Activated T-cell treated with anti-CD3 and anti-CD28 coated beads for 1 hour (primary cell): ENCODE data around the gene CADPS2.
"Not testable (repeated sequence)": the region's sequence is repeated elsewhere in the genome, so short reads cannot be mapped to it uniquely, and the experiment has no call there.

Experiments
- DNase-seq: peaks from one replicate; pipeline ENCODE4 v3.0.0-alpha.2; 2020; ENCODE audit warnings: low read depth

Gene CADPS2

GRCh38 chr7:122307228-122307621, 579.0 kb downstream of the CADPS2 start:
- DNase-seq, result no peak

GRCh38 chr7:122306320-122307227, 579.7 kb downstream of the CADPS2 start:
- no peak for DNase-seq

- no peak for DNase-seq
Measured at GRCh38 chr7:122305475-122306319, 580.6 kb downstream of the CADPS2 start.

DNA sequence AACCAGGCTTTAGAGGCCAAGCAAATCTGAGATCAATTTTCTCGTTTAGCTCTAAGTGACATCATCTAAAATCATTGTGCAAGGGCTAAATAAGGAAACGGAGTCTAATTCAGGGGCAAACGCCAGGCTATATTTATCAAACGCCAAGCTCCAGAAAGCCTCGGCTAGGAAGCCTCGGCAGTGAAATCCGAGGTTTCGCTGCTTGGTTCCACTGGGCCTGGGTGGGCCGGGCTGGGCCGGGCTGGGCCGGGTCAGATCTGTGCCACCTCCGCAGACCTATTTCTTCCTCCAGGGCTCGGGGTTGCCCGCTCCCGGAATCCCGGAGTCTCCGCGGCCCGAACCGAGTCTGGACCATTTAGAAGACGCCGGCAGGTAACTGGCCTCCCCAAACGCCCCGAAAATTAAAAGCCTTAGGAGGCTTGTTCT, 581.3 kb downstream of the CADPS2 start:
- no peak for DNase-seq

- DNase-seq, result no peak
Measured at GRCh38 chr7:122304319-122304975, 581.8 kb downstream of the CADPS2 start, which contains the start of gene FEZF1. TSS of gene FEZF1 (minus strand) at chr7:122304750. CDS start at chr7:122304437, 313 bp downstream.

GRCh38 chr7:122303531-122304318, 582.5 kb downstream of the CADPS2 start:
- no peak for DNase-seq

DNA sequence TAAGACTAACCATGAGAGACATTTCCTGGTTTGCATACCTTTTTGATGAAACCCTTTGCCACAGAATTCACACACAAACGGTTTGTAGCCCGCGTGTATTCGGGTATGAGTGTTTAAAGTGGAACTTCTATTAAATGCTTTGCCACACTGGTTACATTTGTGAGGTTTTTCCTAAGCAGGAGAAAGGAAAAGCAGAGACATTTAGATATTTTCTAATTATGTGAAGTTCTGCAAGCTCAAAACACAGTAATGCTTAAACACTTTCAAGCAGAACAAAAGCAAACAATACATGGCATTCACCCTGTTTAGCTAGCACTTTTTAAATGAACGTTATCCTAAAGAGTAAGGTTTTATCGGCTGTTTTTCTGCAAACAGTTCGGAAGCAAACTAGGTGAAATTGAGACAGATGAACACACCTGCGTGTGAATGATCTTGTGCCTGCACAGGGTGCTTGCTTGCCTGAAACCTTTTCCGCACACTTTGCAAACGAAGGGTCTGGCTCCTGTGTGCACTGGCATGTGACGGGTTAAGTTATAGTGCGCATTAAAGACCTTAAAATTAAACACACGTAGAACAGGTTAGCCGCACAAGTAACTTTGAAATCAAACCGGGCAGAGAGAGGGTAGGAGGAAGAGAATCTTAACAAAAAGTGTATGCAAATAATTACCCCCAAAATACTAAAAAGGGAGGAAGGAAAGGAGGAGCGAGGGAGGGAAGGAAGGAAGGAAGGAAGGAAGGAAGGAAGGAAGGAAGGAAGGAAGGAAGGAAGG, 583.3 kb downstream of the CADPS2 start:
- DNase-seq, result no peak

DNA sequence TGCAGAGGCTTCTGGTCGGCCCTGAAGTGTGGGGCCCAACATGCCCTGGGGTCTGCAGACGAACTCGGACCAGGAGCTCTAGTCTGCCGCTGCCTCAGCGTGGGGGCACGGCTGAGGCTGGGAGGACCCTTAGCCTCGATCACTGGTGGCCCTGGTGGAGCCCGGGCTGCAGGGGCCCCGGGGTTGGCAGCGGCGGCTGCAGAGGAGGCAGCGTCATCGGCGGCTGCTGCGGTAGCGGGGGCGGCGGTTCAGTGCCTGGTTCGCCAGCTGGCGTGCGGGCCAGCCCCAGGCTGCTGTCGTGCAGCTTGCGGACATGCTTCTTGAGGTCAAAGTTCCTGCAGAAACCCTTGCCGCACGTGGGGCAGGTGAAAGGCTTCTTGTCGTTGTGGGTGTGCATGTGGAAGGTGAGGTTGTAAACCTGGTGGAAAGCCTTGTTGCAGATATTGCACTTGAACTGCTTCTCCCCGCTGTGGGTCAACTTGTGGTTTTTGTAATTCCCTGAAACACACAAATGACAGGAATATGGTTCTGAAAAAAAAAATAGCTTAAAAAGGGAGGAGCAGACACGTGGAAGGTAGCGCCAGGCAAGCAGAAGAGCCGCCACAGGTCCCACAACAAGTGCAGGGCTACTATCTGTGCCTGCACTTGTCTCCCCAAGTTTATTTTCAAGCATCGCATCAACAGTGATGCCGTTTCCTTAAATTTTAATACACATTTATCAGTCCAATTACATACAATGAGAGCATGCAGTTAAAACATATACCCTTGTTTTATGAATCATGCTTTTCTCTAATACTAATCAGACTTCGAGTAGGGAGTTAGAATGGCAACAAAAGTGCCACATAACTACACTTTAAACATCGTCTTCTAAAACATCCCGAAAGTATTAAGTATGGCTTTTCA, 584.2 kb downstream of the CADPS2 start:
- no peak for DNase-seq

DNA sequence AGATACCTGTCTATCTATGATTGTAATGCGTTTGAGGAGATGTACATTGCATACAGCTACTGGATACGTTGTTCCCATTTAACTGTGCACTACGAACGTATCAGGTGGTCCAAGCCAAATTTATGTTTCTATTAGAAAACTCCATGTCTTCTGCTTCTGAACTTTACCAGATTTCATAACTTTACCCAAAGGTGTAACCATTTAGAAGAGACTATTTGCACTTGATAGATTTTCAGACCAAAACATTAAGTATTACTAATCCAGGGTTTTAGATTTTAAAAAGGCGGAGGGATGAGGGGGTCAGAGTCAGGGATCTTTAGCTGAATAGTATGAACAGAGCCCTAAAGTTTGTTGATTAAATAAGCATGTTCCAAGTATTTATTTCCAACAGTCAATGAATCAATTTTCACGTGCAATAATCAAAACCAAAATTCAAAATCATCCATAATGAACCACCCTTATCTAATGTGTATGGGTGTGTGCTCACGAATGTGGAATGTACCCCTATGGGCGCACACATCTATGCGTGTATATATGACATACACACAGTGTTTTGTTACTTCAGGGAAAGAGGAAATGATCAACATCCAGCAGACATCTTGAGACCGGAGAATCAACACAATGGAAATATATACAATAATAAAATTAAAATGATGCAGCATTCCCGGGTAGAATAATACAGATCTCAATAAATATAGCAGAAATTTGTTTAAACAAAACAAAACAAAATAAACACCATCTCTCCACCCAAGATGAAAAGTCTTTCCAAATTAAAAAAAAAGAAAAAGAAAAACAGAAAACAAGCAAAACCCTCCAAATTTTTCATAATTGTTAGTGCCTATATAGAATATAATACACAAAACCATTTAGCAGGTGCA, 585.1 kb downstream of the CADPS2 start:
- DNase-seq, result no peak

- no peak for DNase-seq
Measured at GRCh38 chr7:122300211-122300932, 585.9 kb downstream of the CADPS2 start.

DNA sequence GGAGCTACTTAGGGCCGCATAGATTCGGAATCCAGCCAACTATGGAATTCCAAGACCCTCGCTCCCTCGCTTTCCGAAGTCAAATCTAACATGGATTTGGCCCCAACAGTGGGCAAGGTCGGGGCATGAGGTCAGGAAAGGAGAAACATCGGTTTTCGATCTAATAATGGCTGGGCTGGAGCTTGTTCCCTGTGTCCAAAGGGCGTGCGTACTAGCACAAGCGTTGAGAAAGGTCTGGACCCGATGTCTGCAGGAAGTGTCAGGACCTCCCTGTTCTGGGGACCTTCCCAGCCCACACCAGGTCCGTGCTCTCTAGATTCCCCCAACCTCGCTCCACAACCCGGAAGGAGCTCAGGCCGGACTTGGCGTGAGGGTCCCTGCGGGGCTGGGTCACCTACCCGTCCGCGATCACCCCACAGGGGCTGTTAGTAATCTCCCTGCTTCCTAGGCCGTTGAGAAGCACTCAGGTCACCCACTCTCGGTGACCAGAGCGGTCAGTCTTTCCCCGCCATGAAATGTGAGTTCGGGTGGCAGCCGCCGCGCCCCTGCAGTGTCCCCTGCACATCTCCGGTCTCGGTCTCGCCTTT, 586.5 kb downstream of the CADPS2 start:
- no peak for DNase-seq

- DNase-seq, result no peak
Measured at GRCh38 chr7:122298618-122299017, 587.6 kb downstream of the CADPS2 start.

- DNase-seq, result no peak
Measured at GRCh38 chr7:122298131-122298530, 588.1 kb downstream of the CADPS2 start.

DNA sequence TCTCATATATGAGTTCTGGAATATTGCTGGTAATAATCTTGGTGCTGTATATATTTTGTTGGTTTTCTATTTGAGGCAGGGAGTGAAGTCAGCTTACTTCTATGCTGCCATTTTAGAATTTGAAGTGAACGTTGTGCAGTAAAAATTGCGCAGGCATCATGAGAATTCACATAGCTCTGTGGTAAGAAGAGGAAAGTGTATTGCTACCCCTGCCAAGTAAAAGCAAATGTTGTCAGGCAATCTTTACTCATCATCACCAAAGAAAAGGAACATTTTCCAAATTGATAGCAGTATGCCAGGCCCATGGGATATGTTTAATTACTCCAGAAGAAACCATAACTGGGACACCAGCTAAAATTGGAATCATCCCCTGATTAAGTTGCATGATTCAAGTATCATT, 595.1 kb downstream of the CADPS2 start:
- DNase-seq, result no peak

GRCh38 chr7:122290476-122290875, 595.8 kb downstream of the CADPS2 start:
- DNase-seq, result no peak

DNA sequence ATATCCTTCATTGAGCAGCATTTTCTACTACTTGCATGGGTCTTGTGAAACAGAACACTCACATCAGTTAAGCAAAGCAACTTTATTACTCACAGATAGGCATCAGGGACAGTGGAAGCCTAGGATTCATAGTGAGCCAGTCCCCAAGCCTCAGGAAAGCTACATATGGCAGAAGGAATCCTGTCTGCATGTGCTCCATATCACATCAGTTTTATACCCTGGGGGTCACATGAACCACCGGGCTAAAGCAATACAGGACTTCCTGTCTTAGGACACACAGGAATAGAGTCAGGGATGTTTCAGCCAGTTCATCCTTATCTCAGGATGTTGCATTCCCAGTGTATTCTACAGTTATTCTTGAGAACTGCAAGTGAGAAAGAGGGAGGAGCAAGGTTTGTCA, 596.8 kb downstream of the CADPS2 start:
- DNase-seq, result no peak

- not testable (repeated sequence) for DNase-seq
Measured at GRCh38 chr7:122284608-122285007, 601.7 kb downstream of the CADPS2 start.

DNA sequence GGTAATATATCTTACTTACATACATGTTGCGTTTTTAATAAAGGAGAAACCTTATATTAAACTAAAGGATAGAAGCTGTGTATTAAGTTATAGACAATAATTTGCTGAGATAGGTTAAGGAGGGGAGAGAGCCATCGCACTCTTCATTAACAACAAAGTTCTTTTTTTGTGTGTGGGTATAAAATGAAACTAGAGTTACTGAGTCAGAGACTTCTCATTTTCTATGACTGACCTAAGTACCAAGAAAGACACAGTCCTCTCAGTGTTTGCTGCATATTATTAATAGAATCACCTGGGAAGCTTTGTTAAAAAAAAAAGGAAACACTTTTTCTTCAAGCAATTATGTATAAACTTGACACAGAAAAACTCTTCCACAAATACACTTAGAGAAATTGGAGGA, 613.1 kb downstream of the CADPS2 start:
- no peak for DNase-seq
